NCI-H460 (cell line): ENCODE results near the gene CSRNP3. TPM values are rescaled to one million over a fixed set of nuclear protein-coding genes. Genes with fewer than 3 reads are reported as not detected.
A peak's percentile ranks its signal among the peaks of the same experiment; 100 is the strongest.
"Not testable (repeated sequence)": the region's sequence is repeated elsewhere in the genome, so short reads cannot be mapped to it uniquely, and the experiment has no call there.

Source experiments
- DNase-seq: peaks from one replicate; pipeline ENCODE4 v3.0.0-alpha.2; 2016; ENCODE audit warnings: low read depth; ENCODE audit errors: extremely low read depth
- total RNA-seq: library from RNA; depleted of rRNA; stranded (reverse); fragments of >200 nt; shearing (Covaris generic); gene quantifications from 2 replicates; pipeline ENCODE4 v1.2.3, GENCODE V29; 2014

The CSRNP3 gene
- total RNA-seq, 1 experiment from 2014 or later: 0.74 TPM

- no peak for DNase-seq
Measured at GRCh38 chr2:165582863-165583506, 113.5 kb downstream of the CSRNP3 start.

DNA sequence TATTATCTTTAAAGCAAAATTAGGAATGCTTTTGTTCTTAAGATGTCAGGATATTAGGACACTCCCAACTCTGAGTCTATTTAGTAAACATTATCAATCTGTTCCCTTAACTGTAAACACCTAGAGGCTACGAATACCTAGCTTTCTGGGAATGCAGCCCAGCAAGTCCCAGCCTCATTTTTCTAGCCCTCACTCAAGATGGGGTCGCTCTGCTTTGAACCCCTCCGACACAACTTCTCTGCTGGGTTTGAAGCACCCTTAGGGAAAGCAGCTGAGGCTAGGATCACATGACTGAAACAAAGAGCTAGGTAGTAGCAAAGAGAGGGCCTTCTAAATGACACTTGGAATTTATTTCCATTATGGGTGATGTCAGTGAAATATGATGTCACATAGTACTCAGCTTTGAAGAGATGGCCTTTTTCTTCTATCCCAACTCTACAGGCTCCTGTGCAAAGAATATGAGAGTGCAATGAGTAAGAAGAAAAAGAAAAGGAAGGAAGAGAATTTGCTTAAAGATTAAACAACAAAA lies 114.7 kb downstream of the CSRNP3 start:
- no peak for DNase-seq

GRCh38 chr2:165586019-165586418 lies 116.5 kb downstream of the CSRNP3 start:
- DNase-seq: no peak

GRCh38 chr2:165587335-165587938 lies 117.9 kb downstream of the CSRNP3 start:
- DNase-seq: no peak

- DNase-seq: not testable (repeated sequence)
Measured at GRCh38 chr2:165590999-165591398, 121.5 kb downstream of the CSRNP3 start.

GRCh38 chr2:165593081-165593480 lies 123.6 kb downstream of the CSRNP3 start:
- no peak for DNase-seq

GRCh38 chr2:165594231-165594934 lies 124.9 kb downstream of the CSRNP3 start:
- DNase-seq: no peak

DNA sequence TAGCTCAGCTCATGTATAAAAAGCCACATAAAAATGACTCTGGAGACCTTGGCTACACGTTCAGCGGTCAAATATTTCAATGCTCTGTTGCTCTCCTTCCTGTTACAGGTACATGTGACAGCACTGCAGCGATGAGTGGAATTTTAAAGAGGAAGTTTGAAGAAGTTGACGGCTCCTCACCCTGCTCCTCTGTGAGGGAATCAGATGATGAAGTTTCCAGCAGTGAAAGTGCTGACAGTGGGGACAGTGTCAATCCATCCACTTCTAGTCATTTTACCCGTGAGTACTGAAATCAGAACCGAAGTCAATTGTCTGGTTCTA lies 125.4 kb downstream of the CSRNP3 start:
- no peak for DNase-seq

- DNase-seq: no peak
Measured at GRCh38 chr2:165596788-165597187, 127.3 kb downstream of the CSRNP3 start.

DNA sequence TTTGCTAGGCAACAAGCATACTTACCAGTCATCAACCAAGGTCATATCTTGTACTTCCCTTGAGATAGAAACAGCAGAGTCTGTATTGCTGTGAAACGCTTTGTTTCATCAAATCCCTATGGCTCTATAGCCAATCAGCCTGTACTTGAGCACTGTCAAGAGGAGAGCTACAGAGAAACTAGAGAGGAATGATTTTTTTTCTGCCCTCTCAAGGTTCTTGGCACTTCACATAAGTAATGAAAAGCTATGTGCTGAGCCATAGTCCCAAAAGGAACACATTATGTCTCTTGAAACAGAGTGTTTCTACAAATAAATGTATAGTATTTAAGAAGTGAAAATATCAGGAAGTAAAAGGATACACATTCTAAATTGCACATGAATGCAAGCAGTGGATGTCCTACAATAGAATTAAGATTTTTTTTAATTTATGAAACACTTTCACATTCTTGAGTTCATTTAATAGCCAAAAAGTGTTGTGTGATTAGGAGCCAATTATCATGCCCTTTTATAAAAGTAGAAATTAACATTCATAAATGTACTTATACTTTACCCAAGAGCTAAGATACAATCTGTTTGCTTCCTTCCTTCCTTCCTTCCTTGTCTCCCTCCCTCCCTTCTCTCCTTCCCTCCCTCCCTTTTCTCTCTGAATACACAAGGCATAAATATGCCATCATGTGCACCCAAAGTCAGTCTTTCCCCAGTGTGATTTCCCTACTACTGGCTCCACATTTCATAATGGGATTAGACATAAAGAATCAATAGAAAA lies 131.8 kb downstream of the CSRNP3 start:
- DNase-seq: no peak

DNA sequence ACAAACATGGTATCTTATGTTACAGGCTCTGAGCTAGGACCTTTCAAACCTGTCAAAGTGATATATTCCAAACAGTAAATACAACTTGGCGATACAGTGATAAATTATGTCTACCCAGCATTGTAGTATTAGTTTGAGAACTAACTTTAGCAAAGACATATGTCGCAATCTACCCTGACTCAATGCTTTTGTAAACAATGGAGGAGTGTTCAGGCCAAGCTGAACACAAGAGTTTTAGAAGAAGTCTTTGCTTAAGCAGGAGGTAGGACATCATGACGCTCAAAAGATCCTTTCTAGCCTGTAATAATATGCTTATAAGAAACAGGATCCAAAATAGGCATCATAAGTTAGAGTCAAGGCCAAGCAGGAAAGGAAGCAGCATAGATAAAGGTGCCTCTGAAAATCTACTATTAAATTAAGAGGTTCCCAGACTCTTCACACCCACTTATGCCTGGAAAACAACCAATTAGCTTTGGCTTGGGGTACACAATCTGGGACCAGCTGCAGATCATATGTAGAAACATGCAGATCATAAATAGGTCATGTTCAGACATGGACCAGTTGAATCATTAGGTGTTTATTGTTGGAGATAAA lies 132.5 kb downstream of the CSRNP3 start:
- DNase-seq: peak; percentile 40

GRCh38 chr2:165609672-165610071 lies 140.2 kb downstream of the CSRNP3 start:
- DNase-seq: no peak

- DNase-seq: no peak
Measured at GRCh38 chr2:165610591-165611029, 141.1 kb downstream of the CSRNP3 start.

GRCh38 chr2:165617741-165618481 lies 148.4 kb downstream of the CSRNP3 start:
- no peak for DNase-seq

DNA sequence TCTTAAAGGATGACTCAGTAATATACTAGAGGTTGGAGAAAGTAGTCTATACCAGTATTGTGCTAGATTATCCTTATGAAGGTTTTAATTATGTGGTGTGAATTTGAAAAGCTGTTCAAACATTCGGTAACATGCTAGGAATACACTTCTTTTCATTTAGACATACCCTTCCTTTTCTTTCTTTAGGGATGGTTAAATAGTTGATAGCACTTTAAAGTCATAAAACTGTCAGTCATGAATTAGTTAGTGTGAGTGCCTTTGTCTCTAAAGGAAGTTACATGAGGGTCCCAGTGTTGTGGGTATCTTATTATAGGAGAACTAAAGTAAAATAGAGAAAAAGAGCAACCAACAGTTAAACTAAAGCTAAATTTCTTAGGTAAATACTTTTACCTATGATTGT lies 149.3 kb downstream of the CSRNP3 start:
- no peak for DNase-seq

DNA sequence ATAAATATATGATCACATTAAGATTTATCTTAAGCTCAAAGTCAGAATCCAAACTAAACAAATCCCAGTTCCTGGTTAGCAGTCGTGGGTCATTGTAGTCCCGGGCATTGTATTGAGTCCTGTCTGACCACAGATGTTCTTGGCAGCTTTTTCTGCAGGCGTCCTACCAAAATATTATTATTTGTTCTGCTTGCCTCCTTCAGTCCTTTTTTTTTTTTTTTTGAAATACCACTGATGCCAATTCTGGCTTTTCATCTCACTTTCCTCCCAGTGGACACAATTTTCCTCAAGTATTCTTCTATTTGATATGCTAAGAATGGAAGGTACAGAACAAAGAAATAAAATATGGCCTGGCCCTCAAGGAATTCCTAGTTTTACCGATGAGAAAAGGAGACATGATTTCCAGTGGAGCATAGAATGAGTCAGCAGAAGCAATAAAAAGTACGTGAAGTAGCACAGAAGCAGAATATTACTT lies 151.6 kb downstream of the CSRNP3 start:
- DNase-seq: peak; percentile 23

- DNase-seq: no peak
Measured at GRCh38 chr2:165623161-165623560, 153.7 kb downstream of the CSRNP3 start.

DNA sequence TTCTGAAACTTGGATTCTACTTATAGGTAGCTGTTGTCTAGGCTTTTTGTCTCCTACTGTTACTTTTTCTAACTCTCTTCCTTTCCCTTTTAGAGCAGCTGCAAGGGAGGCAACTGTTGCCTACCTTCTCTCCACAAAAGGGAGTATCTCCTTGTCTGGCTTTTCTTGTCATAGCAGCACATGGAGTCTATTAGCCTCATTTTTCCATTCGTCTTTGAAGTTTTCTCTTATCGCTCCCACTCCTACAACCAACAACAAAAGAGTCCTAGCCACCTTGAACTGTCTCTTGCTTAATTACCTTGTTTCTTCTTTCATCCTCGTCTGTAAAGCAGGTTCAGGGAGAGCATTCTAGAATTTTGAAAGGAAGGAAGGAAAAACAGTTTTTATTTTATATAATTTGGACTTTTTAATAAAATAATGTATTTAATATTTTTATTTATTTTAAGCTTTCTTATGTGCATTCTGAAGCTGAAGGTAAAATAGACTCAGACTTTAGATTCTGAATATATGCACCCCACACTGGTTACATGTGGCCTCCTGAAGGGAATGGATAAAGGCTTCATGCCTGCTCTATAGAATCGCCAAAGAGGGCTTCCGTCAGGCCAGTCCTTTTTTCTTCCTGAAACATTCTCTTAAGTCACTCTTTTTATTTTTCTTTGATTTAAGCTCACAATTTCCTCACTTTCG lies 154.4 kb downstream of the CSRNP3 start:
- DNase-seq: no peak

- no peak for DNase-seq
Measured at GRCh38 chr2:165624470-165624800, 154.9 kb downstream of the CSRNP3 start.
